Naive thymus-derived CD8-positive, alpha-beta T cell (primary cell): ENCODE results near the gene TLCD3A. TPM values are rescaled to one million over a fixed set of nuclear protein-coding genes. Genes with fewer than 3 reads are reported as not detected.
A peak's percentile ranks its signal among the peaks of the same experiment; 100 is the strongest.
"Not testable (repeated sequence)": the region's sequence is repeated elsewhere in the genome, so short reads cannot be mapped to it uniquely, and the experiment has no call there.

Experiments used
- ATAC-seq, 2 donors: fragments of 150-1000 bp; cut with Tn5 transposase in 1 of 2; sonication (Bioruptor Pico), chemical (Tn5 transposase) in 1 of 2; 1 replicate in 1 of 2; 2 replicates in 1 of 2; pipeline ENCODE4 v1.10.0; 2021; ENCODE audit warnings: mild to moderate bottlenecking in 2 of 2, moderate library complexity in 2 of 2
- POLR2A ChIA-PET: fragments of 350-600 bp; sonication (Branson Sonifier 250); formaldehyde crosslinking; loops from one replicate; lab custom pipeline; 2021; ENCODE audit warnings: antibody characterized with exemption; lab: Charles Lee
- DNase-seq, 10 donors: peaks; one replicate each; pipeline versions ENCODE4 v3.0.0 to v3.0.0-alpha.2; 2020 to 2022
- H3K27ac Mint-ChIP-seq, 10 donors: one replicate each; pipeline ENCODE4 v1.8.0; 2020 to 2022; ENCODE audit warnings: mild to moderate bottlenecking in 10 of 10, mixed read lengths in 10 of 10, moderate library complexity in 4 of 10, inconsistent platforms in 1 of 10
- H3K27me3 Mint-ChIP-seq, 5 donors: one replicate each; pipeline ENCODE4 v1.8.0; 2021 to 2022; ENCODE audit warnings: mixed read lengths in 5 of 5
- H3K36me3 Mint-ChIP-seq, 3 donors: one replicate each; pipeline ENCODE4 v1.8.0; 2020 to 2022; ENCODE audit warnings: mixed read lengths in 3 of 3, mild to moderate bottlenecking in 2 of 3, inconsistent platforms in 1 of 3
- H3K4me1 Mint-ChIP-seq, 4 donors: one replicate each; pipeline ENCODE4 v1.8.0; 2021 to 2022; ENCODE audit warnings: mixed read lengths in 4 of 4
- H3K4me3 Mint-ChIP-seq, 10 donors: one replicate each; pipeline ENCODE4 v1.8.0; 2020 to 2022; ENCODE audit warnings: mild to moderate bottlenecking in 10 of 10, mixed read lengths in 10 of 10, moderate library complexity in 6 of 10, inconsistent platforms in 1 of 10
- H3K9me3 Mint-ChIP-seq, 9 donors: one replicate each; pipeline ENCODE4 v1.8.0; 2020 to 2022; ENCODE audit warnings: mixed read lengths in 9 of 9, mild to moderate bottlenecking in 3 of 9, inconsistent platforms in 1 of 9, moderate library complexity in 1 of 9
- polyA plus RNA-seq, 3 donors: library from polyadenylated mRNA; unstranded; fragments of 300-500 nt; fragmentation: Illumina TruSeq; gene quantifications; one replicate each; pipeline ENCODE4 v1.2.3, GENCODE V29; 2021
- total RNA-seq, 8 experiments: library from RNA in 2 of 8; stranded (reverse) in 2 of 8; gene quantifications; one replicate each; pipeline ENCODE4 v1.2.3 and lab custom pipeline; 2021 to 2026

Gene TLCD3A
- total and polyA plus RNA-seq, 5 experiments from 2014 or later: 0.98 to 3.8 (median 2.0) TPM

DNA sequence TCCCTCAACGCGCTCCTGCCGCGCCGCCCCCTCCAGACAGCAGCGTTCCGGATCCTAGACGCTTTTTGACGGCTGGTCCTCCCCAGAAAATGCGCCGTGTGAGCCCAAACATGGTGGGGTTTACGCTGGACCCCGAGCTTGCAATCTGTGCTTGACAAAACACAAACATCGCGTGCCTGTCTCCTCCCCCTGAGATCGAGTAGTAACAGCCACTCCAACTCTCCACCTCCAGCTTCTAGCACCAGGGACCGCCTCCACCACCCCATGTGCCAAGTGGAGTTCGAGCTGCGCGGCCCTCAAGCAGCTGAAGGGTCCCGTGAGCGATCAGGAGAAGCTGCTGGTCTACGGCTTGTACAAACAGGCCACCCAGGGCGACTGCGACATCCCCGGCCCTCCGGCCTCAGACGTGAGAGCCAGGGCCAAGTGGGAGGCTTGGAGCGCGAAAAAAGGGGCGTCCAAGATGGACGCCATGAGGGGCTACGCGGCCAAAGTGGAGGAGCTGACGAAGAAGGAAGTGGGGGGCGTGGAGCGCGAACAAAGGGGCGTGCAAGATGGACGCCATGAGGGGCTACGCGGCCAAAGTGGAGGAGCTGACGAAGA is 20.3 kb downstream of the TLCD3A start:
- POLR2A ChIA-PET: interaction anchor here (0.5 to 4.2 kb wide), 9 partner anchors 13 to 340 kb away, joined by 3 to 27 read pairs (median 6); partner anchors contain the start of genes GLOD4, MRM3, TIMM22 and VPS53
- no peaks in the 10 kb centered on the region for H3K9me3 Mint-ChIP-seq
- ATAC-seq (peak; percentile 25 to 34), DNase-seq (peak in 2 of 10 donors; percentile 18 to 26)
- H3K27ac Mint-ChIP-seq: peak overlapping the region; percentile 93 to 98 (median 96)
- no peaks in the 10 kb centered on the region for H3K27me3 Mint-ChIP-seq
- H3K4me3 Mint-ChIP-seq: peak overlapping the region; percentile 92 to 98 (median 95)
- H3K36me3 Mint-ChIP-seq: peaks cover 0 to 20% (median 5%) of the 10 kb centered on the region in 3 donors
- H3K4me1 Mint-ChIP-seq: peaks cover 33 to 44% (median 37%) of the 10 kb centered on the region in 4 donors

- Mint-ChIP-seq H3K36me3 (peaks cover 0 to 19% (median 5%) of the 10 kb centered on the region in 3 donors), H3K9me3 (no peaks in the 10 kb centered on the region), H3K27me3 (no peaks in the 10 kb centered on the region), H3K27ac (peak overlapping the region in 9 of 10 donors; percentile 6 to 91 (median 74)), H3K4me3 (peak overlapping the region; percentile 44 to 81 (median 61)), H3K4me1 (peaks cover 28 to 37% (median 33%) of the 10 kb centered on the region in 4 donors)
- POLR2A ChIA-PET: interaction anchor here (1.5 to 4.2 kb wide), 2 partner anchors 29 to 39 kb away, joined by 15 to 27 read pairs; partner anchors contain the start of genes GLOD4, MRM3 and VPS53
- ATAC-seq: no peak
- DNase-seq: no peak
Observed at GRCh38 chr17:753418-753817, 21.0 kb downstream of the TLCD3A start.

- peak overlapping the region in 3 of 10 donors; percentile 30 to 66 (median 46) for H3K27ac Mint-ChIP-seq
- ATAC-seq, POLR2A ChIA-PET, H3K9me3 Mint-ChIP-seq, H3K27me3 Mint-ChIP-seq, DNase-seq, H3K4me3 Mint-ChIP-seq: not testable (repeated sequence)
- H3K36me3 Mint-ChIP-seq: peaks cover 0 to 36% (median 6%) of the 10 kb centered on the region in 3 donors
- peaks cover 16 to 20% (median 19%) of the 10 kb centered on the region in 4 donors for H3K4me1 Mint-ChIP-seq
Observed at GRCh38 chr17:755319-755961, 23.0 kb downstream of the TLCD3A start.

- peaks cover 0 to 41% (median 6%) of the 10 kb centered on the region in 3 donors for H3K36me3 Mint-ChIP-seq
- ATAC-seq, DNase-seq, H3K4me3 Mint-ChIP-seq, H3K27me3 Mint-ChIP-seq, POLR2A ChIA-PET, H3K9me3 Mint-ChIP-seq: not testable (repeated sequence)
- H3K4me1 Mint-ChIP-seq: peaks cover 11 to 14% (median 12%) of the 10 kb centered on the region in 4 donors
- H3K27ac Mint-ChIP-seq: peak overlapping the region in 5 of 10 donors; percentile 13 to 66 (median 30)
Observed at GRCh38 chr17:756010-756567, 23.7 kb downstream of the TLCD3A start.

DNA sequence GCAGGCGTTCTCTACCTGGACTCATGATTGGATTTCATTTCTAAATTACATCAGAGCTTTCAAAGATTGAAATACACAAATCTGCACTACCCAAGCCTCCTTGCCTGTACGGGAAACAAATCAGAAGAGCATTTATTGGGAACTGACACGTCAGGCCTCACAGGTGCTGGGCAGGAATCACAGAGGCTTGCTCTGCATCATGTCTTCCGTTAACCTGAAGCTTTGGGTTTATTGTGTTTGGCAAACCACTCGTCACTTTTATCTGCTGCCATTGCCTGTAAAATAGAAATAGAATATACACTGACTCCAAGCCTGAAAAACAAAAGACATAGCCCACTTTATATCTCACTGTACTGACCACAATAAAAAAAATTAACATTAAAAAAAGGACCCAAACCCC is 27.6 kb downstream of the TLCD3A start:
- Mint-ChIP-seq H3K9me3 (no peaks in the 10 kb centered on the region), H3K27ac (no peak overlapping the region), H3K4me1 (peaks cover 0 to under 1% (median 0%) of the 10 kb centered on the region in 4 donors), H3K36me3 (peaks cover 0 to 70% (median 10%) of the 10 kb centered on the region in 3 donors), H3K27me3 (no peaks in the 10 kb centered on the region), H3K4me3 (no peak overlapping the region)
- POLR2A ChIA-PET: no interaction called here
- DNase-seq (no peak), ATAC-seq (no peak)

DNA sequence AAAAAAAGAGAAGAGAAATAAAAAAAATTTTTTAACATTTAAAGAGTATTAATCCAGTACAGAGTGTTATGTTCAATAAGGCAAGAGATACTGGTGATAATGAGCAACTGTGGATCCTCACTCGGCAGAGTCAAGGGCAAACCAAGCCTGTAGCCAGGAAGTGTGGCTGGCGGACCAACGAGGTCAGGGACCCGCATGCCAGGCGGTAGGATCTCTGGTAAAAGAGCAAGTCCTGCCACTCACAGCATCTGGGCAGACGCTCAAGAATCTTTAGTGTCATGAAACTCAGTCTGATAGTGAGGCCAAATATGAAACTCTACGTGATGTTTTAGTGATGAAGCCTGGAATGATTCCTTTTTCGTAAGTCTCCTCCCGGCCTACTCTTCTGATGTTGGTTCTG is 28.0 kb downstream of the TLCD3A start:
- no peak overlapping the region for H3K4me3 Mint-ChIP-seq
- no peak overlapping the region for H3K27ac Mint-ChIP-seq
- no peaks in the 10 kb centered on the region for H3K9me3 Mint-ChIP-seq
- H3K27me3 Mint-ChIP-seq: no peaks in the 10 kb centered on the region
- ATAC-seq (no peak), DNase-seq (no peak)
- POLR2A ChIA-PET: no interaction called here
- peaks cover 0 to 74% (median 13%) of the 10 kb centered on the region in 3 donors for H3K36me3 Mint-ChIP-seq
- H3K4me1 Mint-ChIP-seq: peaks cover 0 to 3% (median 0%) of the 10 kb centered on the region in 4 donors

GRCh38 chr17:767076-767475 is 34.7 kb downstream of the TLCD3A start:
- no peak overlapping the region for H3K27ac Mint-ChIP-seq
- no peak for ATAC-seq
- no peak overlapping the region for H3K4me3 Mint-ChIP-seq
- POLR2A ChIA-PET: no interaction called here
- H3K36me3 Mint-ChIP-seq: peaks cover 4 to 79% (median 27%) of the 10 kb centered on the region in 3 donors
- no peak for DNase-seq
- no peaks in the 10 kb centered on the region for H3K9me3 Mint-ChIP-seq
- no peaks in the 10 kb centered on the region for H3K27me3 Mint-ChIP-seq
- peaks cover 0 to 10% (median 0%) of the 10 kb centered on the region in 4 donors for H3K4me1 Mint-ChIP-seq

DNA sequence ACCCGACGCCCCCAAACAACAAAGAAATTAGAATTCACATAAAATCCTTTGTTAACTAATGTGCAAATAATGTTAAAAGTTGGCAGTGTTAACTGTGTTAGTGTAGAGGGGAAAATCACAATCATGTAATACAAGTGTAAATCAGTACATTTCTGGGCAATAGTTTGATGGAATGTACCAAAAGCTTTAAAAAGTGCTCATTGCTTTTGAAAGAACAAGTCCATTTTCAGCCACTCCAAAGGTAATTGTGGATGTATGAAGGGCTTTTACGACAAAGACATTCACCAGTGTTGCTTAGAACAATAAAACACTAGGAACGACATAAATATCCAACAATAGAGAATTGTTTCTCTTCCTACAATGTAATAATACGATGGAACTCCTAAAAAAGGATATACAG is 40.6 kb downstream of the TLCD3A start:
- Mint-ChIP-seq H3K27me3 (no peaks in the 10 kb centered on the region), H3K4me1 (peaks cover 0 to 8% (median 4%) of the 10 kb centered on the region in 4 donors), H3K9me3 (no peaks in the 10 kb centered on the region), H3K36me3 (peaks cover 0 to 94% (median 22%) of the 10 kb centered on the region in 3 donors), H3K4me3 (no peak overlapping the region), H3K27ac (no peak overlapping the region)
- ATAC-seq (no peak), DNase-seq (no peak)
- POLR2A ChIA-PET: interaction anchor here (1.0 kb wide), 1 partner anchor 9 kb away, joined by 3 read pairs; the partner anchor contains the start of gene GLOD4

GRCh38 chr17:773467-774312 is 41.3 kb downstream of the TLCD3A start:
- H3K27ac Mint-ChIP-seq: peak overlapping the region in 3 of 10 donors; percentile 5 to 48 (median 15)
- H3K36me3 Mint-ChIP-seq: peaks cover 0 to 97% (median 22%) of the 10 kb centered on the region in 3 donors
- H3K4me3 Mint-ChIP-seq: no peak overlapping the region
- H3K4me1 Mint-ChIP-seq: peaks cover 0 to 9% (median 6%) of the 10 kb centered on the region in 4 donors
- POLR2A ChIA-PET: interaction anchor here (1.0 kb wide), 1 partner anchor 8 kb away, joined by 3 read pairs; the partner anchor contains the start of gene GLOD4
- DNase-seq (no peak), ATAC-seq (no peak)
- H3K9me3 Mint-ChIP-seq: no peaks in the 10 kb centered on the region
- H3K27me3 Mint-ChIP-seq: no peaks in the 10 kb centered on the region

- no peak for DNase-seq
- Mint-ChIP-seq H3K9me3 (no peaks in the 10 kb centered on the region), H3K27ac (peak overlapping the region in 1 of 10 donors; percentile 15)
Observed at GRCh38 chr17:774313-774584, 41.9 kb downstream of the TLCD3A start.

DNA sequence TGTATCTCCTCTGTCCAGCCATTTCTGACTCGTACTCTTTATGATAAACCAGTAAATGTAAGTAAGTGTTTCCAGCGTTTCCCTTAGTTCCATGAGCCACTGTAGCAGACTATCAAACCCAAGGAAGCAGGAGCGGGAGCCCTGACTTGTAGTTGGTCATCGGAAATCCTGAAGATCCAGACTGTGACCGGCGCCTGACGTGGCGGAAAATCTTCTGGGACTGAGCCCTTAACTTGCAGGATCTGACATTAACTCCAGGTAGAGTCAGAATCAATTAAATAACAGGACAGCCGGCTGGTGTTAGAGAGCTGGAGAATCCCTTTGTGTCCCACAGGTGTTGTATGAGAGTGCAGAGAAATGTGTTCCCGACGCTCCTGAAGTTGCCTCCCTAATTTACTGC is 45.7 kb downstream of the TLCD3A start:
- POLR2A ChIA-PET: no interaction called here
- H3K4me3 Mint-ChIP-seq: no peak overlapping the region
- H3K27me3 Mint-ChIP-seq: peaks cover 0 to 1% (median 0%) of the 10 kb centered on the region in 5 donors
- peaks cover 25 to 36% (median 28%) of the 10 kb centered on the region in 4 donors for H3K4me1 Mint-ChIP-seq
- no peak for ATAC-seq
- H3K36me3 Mint-ChIP-seq: peaks cover 0 to 64% (median 8%) of the 10 kb centered on the region in 3 donors
- no peak overlapping the region for H3K27ac Mint-ChIP-seq
- no peak for DNase-seq
- H3K9me3 Mint-ChIP-seq: no peaks in the 10 kb centered on the region

More at GRCh38 chr17:774313-774584, 41.9 kb downstream of the TLCD3A start:
- POLR2A ChIA-PET: no interaction called here
- ATAC-seq: no peak
- no peaks in the 10 kb centered on the region for H3K27me3 Mint-ChIP-seq
- peaks cover 0 to 95% (median 21%) of the 10 kb centered on the region in 3 donors for H3K36me3 Mint-ChIP-seq
- no peak overlapping the region for H3K4me3 Mint-ChIP-seq
- peaks cover 0 to 11% (median 8%) of the 10 kb centered on the region in 4 donors for H3K4me1 Mint-ChIP-seq
